Suprapubic skin (tissue), 4 donors: ENCODE results near the gene FER. TPM values are rescaled to one million over a fixed set of nuclear protein-coding genes. Genes with fewer than 3 reads are reported as not detected.

Experiments used
- DNase-seq, 2 donors: peaks; one replicate each; pipeline ENCODE4 v3.0.0-alpha.2; 2019; ENCODE audit warnings: low spot score in 2 of 2
- H3K27ac ChIP-seq: fragments of 200-600 bp; sonication (generic); one replicate; pipeline ENCODE4 v1.5.1; 2019
- H3K27me3 ChIP-seq: fragments of 200-600 bp; sonication (generic); one replicate; pipeline ENCODE4 v1.5.1; 2019
- H3K36me3 ChIP-seq: fragments of 200-600 bp; sonication (generic); one replicate; pipeline ENCODE4 v1.5.1; 2019
- H3K4me1 ChIP-seq: fragments of 200-600 bp; sonication (generic); one replicate; pipeline ENCODE4 v1.5.1; 2019
- H3K4me3 ChIP-seq: fragments of 200-600 bp; sonication (generic); one replicate; pipeline ENCODE4 v1.5.1; 2019; ENCODE audit warnings: mild to moderate bottlenecking
- H3K9me3 ChIP-seq: fragments of 200-600 bp; sonication (generic); one replicate; pipeline ENCODE4 v1.5.1; 2019
- EP300 ChIP-seq: sonication (generic); formaldehyde crosslinking; IDR thresholded peaks from one replicate; pipeline ENCODE4 v1.6.1; 2017; ENCODE audit warnings: antibody characterized with exemption
- POLR2A ChIP-seq, 2 donors: fragments of 450-650 bp; IDR thresholded peaks; one replicate each; pipeline ENCODE4 v1.6.1; 2017; ENCODE audit warnings: antibody characterized with exemption in 2 of 2, mild to moderate bottlenecking in 2 of 2, moderate library complexity in 2 of 2
- POLR2AphosphoS5 ChIP-seq, 3 donors: sonication (generic); formaldehyde crosslinking; IDR thresholded peaks; one replicate each; pipeline ENCODE4 v1.6.1; 2017; ENCODE audit warnings: antibody characterized with exemption in 3 of 3
- WGBS: methylation state at CpG from one replicate; pipeline ENCODE4 v1.1.5; 2018; 5-methylcytosine and 5-hydroxymethylcytosine counted together
- total RNA-seq, 4 donors: library from RNA; depleted of rRNA; stranded (reverse); fragments of >200 nt; gene quantifications; one replicate each; pipeline ENCODE4 v1.1.0, GENCODE V29; 2016
- TF ChIP-seq, protein P1 (sequence below), 2 donors: fragments of 200-600 bp in 1 of 2; fragments of 450-650 bp in 1 of 2; sonication (generic) in 1 of 2; IDR thresholded peaks; one replicate each; pipeline ENCODE4 v1.5.1; 2016 to 2019; ENCODE audit warnings: antibody characterized with exemption in 2 of 2, mild to moderate bottlenecking in 1 of 2, moderate library complexity in 1 of 2

The FER gene
- total RNA-seq, 4 donors from 2014 or later, result 16.1 to 29.9 (median 23.3) TPM

DNA sequence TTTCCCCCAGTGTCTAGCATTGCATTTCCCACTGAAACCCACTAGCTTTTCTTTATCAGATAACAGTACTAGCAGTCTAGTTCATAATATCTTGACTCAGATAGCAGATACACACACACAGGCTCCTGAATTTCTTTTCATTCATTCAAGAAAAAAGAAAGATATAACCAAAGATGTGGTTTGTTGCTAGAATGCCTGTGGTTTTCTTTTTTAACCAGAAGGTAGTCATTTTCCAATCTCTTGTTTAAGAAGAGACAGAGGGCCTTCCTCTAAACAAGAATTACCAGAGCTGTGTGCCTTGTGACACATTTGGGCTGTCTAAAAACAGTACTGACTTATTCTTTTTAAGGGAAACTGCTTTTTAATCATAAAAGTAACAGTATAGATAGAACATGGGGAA is 494.8 kb downstream of the FER start:
- H3K9me3 ChIP-seq, result peaks cover 9% of the 10 kb centered on the region
- H3K4me1 ChIP-seq, result no peaks in the 10 kb centered on the region
- TF ChIP-seq POLR2A (IDR thresholded peaks at IDR 0.05) (no peak), EP300 (no peak), POLR2AphosphoS5 (IDR thresholded peaks at IDR 0.05) (no peak)
- TF ChIP-seq, protein P1, sequence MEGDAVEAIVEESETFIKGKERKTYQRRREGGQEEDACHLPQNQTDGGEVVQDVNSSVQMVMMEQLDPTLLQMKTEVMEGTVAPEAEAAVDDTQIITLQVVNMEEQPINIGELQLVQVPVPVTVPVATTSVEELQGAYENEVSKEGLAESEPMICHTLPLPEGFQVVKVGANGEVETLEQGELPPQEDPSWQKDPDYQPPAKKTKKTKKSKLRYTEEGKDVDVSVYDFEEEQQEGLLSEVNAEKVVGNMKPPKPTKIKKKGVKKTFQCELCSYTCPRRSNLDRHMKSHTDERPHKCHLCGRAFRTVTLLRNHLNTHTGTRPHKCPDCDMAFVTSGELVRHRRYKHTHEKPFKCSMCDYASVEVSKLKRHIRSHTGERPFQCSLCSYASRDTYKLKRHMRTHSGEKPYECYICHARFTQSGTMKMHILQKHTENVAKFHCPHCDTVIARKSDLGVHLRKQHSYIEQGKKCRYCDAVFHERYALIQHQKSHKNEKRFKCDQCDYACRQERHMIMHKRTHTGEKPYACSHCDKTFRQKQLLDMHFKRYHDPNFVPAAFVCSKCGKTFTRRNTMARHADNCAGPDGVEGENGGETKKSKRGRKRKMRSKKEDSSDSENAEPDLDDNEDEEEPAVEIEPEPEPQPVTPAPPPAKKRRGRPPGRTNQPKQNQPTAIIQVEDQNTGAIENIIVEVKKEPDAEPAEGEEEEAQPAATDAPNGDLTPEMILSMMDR (IDR thresholded peaks at IDR 0.05), result no peak
- no peaks in the 10 kb centered on the region for H3K36me3 ChIP-seq
- no peaks in the 10 kb centered on the region for H3K27me3 ChIP-seq
- no peak overlapping the region for H3K4me3 ChIP-seq
- H3K27ac ChIP-seq, result no peak overlapping the region
- DNase-seq, result no peak

DNA sequence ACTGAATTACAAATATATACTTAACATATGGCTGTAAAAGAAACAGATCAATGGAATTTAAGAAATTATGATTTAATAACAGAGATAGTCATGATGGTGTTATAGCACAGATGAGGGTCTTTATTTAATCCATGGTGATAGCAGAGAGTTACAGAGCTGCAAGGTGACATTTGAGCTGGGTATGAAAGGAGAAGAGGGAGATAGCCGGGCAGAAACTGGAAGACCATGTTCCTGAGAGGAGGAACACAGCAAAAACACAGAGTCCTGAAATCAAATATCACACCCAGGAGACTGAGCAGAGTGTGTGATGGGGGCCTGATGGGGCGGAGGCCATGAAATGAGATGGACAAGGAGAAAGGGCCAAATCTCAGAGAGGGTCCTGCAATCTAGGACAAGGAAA is 498.7 kb downstream of the FER start:
- no peak for TF ChIP-seq EP300
- TF ChIP-seq, protein P1 (IDR thresholded peaks at IDR 0.05), result no peak
- no peak for TF ChIP-seq POLR2AphosphoS5 (IDR thresholded peaks at IDR 0.05)
- TF ChIP-seq POLR2A (IDR thresholded peaks at IDR 0.05), result no peak
- Histone ChIP-seq H3K27me3 (no peaks in the 10 kb centered on the region), H3K9me3 (peaks cover 9% of the 10 kb centered on the region), H3K27ac (no peak overlapping the region), H3K4me3 (no peak overlapping the region), H3K36me3 (no peaks in the 10 kb centered on the region), H3K4me1 (no peaks in the 10 kb centered on the region)
- 95% methylated on average over 2 of the region's 2 CpGs for WGBS
- DNase-seq, result no peak
